Measurements from ENCODE around the gene GDPGP1.
"Not testable (repeated sequence)": the region's sequence is repeated elsewhere in the genome, so short reads cannot be mapped to it uniquely, and the experiment has no call there.

The GDPGP1 gene

DNA sequence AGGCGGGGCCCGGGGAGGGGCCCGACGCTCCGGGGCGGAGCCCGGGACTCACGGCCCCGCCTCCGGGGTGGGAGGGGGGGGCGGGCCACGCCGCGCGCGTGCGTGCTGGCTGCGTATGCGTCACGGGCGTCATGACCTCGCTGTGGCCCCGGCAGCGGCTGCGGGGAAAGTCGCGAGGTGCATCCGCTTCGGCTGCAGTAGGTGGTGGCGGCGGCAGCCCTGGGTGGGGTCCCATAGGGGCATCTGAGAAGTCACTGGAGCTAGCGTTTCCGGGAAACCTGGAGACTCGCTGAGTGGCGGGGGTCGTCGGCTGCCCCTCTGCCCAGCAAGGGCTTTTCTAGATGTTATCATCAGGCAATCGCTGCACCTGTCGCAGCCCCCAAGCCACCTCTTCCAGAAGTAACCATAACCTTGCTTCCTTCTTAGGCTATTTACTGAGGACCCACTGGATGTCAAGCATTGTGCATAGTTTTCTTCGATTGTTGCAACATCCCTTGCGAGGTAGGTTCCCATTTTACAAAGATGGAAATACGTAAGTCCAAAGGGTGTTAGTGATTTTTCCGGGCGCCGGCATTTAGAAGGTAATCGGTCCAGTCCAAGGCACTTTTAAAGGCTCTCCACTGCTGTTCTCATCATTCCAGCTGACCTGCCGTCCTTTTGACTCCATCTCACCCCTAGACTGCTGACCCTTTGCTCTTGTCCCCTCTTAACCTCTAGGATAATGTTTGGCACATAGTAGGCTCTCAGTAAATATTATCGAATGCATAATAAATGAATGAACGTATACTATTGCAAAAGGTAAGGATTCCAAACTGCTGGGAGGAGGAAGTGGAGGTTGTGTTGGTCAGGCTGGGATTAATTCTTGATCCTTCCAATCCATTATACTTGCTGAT is at the start of gene GDPGP1:
TSS of gene GDPGP1 (plus strand) at position 114 of the 893 bp plus-strand sequence. CDS start 6,700 bp downstream, outside the sequence.
- no peaks in the 10 kb centered on the region for H3K27me3 Mint-ChIP-seq
- H3K36me3 Mint-ChIP-seq, result peaks cover 17% of the 10 kb centered on the region
- no peaks in the 10 kb centered on the region for H3K9me3 Mint-ChIP-seq
- H3K4me1 Mint-ChIP-seq, result peaks cover 52% of the 10 kb centered on the region
- H3K27ac Mint-ChIP-seq, result peak within 1 kb of the TSS; percentile 95
- H3K4me3 Mint-ChIP-seq, result peak within 1 kb of the TSS; percentile 99

- no peaks in the 10 kb centered on the region for H3K9me3 Mint-ChIP-seq
- peaks cover 12% of the 10 kb centered on the region for H3K4me1 Mint-ChIP-seq
- no peaks in the 10 kb centered on the region for H3K36me3 Mint-ChIP-seq
- no peak overlapping the region for H3K27ac Mint-ChIP-seq
- H3K27me3 Mint-ChIP-seq, result no peaks in the 10 kb centered on the region
- peak overlapping the region; percentile 83 for H3K4me3 Mint-ChIP-seq
These were observed 49.0 kb upstream of the GDPGP1 start for GRCh38 chr15:90184786-90185704.

- Mint-ChIP-seq H3K27me3 (no peaks in the 10 kb centered on the region), H3K27ac (no peak overlapping the region), H3K4me1 (peaks cover 22% of the 10 kb centered on the region), H3K9me3 (no peaks in the 10 kb centered on the region), H3K4me3 (no peak overlapping the region), H3K36me3 (no peaks in the 10 kb centered on the region)
These were observed 46.6 kb upstream of the GDPGP1 start for GRCh38 chr15:90187257-90187868.

DNA sequence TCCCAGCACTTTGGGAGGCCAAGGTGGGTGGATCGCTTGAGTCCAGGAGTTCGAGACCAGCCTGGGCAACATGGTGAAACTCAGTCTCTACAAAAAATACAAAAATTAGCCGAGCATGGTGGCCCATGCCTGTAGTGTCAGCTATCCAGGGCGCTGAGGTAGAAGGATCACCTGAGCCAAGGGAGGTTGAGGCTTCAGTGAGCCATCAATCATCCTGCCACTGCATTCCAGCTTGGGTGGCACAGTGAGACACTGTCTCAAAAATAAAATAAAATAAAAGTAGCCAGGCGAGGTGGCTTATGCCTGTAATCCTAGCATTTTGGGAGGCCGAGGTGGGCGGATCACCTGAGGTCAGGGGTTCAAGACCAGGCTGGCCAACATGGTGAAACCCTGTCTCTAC is 45.9 kb upstream of the GDPGP1 start:
- H3K27me3 Mint-ChIP-seq, H3K27ac Mint-ChIP-seq, H3K4me3 Mint-ChIP-seq, H3K36me3 Mint-ChIP-seq, H3K9me3 Mint-ChIP-seq: not testable (repeated sequence)
- peaks cover 28% of the 10 kb centered on the region for H3K4me1 Mint-ChIP-seq

- Mint-ChIP-seq H3K4me1 (peaks cover 31% of the 10 kb centered on the region), H3K36me3 (no peaks in the 10 kb centered on the region), H3K9me3 (no peaks in the 10 kb centered on the region), H3K27me3 (no peaks in the 10 kb centered on the region), H3K27ac (no peak overlapping the region), H3K4me3 (no peak overlapping the region)
These were observed 44.9 kb upstream of the GDPGP1 start for GRCh38 chr15:90188914-90189748.

- no peak overlapping the region for H3K27ac Mint-ChIP-seq
These were observed 44.1 kb upstream of the GDPGP1 start for GRCh38 chr15:90189781-90190467.

GRCh38 chr15:90190606-90191343 is 43.2 kb upstream of the GDPGP1 start:
- Mint-ChIP-seq H3K36me3 (no peaks in the 10 kb centered on the region), H3K27me3 (no peaks in the 10 kb centered on the region), H3K9me3 (no peaks in the 10 kb centered on the region), H3K4me1 (peaks cover 29% of the 10 kb centered on the region), H3K27ac (no peak overlapping the region), H3K4me3 (no peak overlapping the region)

More at GRCh38 chr15:90189781-90190467, 44.1 kb upstream of the GDPGP1 start:
- Mint-ChIP-seq H3K4me3 (no peak overlapping the region), H3K36me3 (no peaks in the 10 kb centered on the region), H3K4me1 (peaks cover 33% of the 10 kb centered on the region), H3K27me3 (no peaks in the 10 kb centered on the region), H3K9me3 (no peaks in the 10 kb centered on the region)

DNA sequence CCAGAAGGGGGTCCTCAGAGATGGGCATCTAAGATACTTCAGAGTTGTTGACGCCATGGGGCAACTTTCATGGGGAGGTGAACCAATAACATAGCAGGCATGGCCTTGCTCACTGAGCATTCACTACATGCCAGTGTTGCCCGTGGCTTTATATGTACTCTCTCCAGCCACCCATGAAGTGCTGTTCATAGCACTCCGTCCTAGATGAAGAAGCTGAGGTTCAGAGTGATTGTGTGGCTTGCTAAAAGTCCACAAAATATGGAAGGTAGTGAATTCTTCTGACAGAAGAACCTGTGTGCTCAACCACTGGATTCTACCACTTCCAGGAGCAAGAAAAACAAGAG is 42.7 kb upstream of the GDPGP1 start:
- H3K27me3 Mint-ChIP-seq, result no peaks in the 10 kb centered on the region
- peaks cover 29% of the 10 kb centered on the region for H3K4me1 Mint-ChIP-seq
- H3K36me3 Mint-ChIP-seq, result no peaks in the 10 kb centered on the region
- H3K4me3 Mint-ChIP-seq, result no peak overlapping the region
- no peak overlapping the region for H3K27ac Mint-ChIP-seq
- H3K9me3 Mint-ChIP-seq, result no peaks in the 10 kb centered on the region

DNA sequence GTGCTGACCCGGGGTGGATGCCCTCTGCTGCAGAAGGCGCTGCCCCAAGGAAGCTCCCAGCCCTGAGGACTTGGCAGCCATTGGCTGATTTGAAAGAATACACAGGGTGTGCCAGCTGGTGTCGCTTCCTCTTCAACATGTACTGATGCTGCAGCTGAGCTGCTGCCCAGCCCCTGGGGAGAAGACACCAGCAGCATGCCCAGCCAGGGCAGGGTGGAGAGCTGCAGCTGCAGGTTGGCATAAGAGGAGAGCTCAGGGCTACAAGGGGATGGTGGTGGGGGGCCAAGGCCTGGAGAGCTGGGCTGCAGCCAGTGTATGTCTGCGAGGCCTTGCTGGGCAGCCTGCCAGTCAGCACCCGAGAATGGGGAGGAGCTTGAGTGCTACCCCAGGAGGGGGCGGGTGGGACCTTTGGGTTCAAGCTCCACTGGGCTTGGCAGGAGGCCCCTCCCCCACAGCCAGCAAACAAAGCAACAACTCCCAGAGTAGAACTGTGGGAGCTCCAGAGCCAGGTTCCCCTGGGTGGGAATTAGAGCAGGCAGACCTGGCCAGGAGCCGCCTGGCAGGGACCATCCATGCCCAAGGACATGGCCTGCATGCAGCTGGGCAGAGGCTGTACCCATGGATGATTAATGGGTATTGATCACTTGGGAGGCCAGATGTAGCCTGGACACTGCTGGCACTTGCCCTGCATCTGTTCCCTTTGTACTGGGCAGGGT is 42.1 kb upstream of the GDPGP1 start:
- peaks cover 29% of the 10 kb centered on the region for H3K4me1 Mint-ChIP-seq
- H3K4me3 Mint-ChIP-seq, result peak overlapping the region; percentile 62
- H3K9me3 Mint-ChIP-seq, result no peaks in the 10 kb centered on the region
- no peaks in the 10 kb centered on the region for H3K36me3 Mint-ChIP-seq
- H3K27me3 Mint-ChIP-seq, result no peaks in the 10 kb centered on the region
- H3K27ac Mint-ChIP-seq, result no peak overlapping the region

- peaks cover 29% of the 10 kb centered on the region for H3K4me1 Mint-ChIP-seq
- H3K27me3 Mint-ChIP-seq, result no peaks in the 10 kb centered on the region
- no peaks in the 10 kb centered on the region for H3K9me3 Mint-ChIP-seq
- H3K27ac Mint-ChIP-seq, result peak overlapping the region; percentile 80
- peak overlapping the region; percentile 31 for H3K4me3 Mint-ChIP-seq
- no peaks in the 10 kb centered on the region for H3K36me3 Mint-ChIP-seq
These were observed 40.8 kb upstream of the GDPGP1 start for GRCh38 chr15:90192961-90193786.

DNA sequence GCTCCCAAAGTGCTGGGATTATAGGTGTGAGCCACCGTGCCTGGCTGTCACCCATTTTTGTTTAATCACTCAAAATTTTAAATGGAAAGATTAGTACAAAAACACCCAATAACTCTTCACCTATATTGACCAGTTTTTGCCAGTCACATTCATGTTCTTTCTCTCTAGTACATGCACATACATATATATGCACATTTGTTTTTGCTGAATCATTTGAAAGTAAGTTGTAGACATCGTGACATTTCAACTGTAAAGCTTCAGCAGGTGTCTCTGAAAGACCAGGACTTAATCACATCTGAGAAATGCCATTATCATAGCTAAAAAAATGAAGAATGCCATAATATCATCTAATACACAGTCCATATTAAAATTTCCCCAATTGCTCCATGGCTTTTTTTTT is 39.4 kb upstream of the GDPGP1 start:
- H3K27me3 Mint-ChIP-seq, result no peaks in the 10 kb centered on the region
- no peak overlapping the region for H3K4me3 Mint-ChIP-seq
- peaks cover 29% of the 10 kb centered on the region for H3K4me1 Mint-ChIP-seq
- no peaks in the 10 kb centered on the region for H3K36me3 Mint-ChIP-seq
- no peaks in the 10 kb centered on the region for H3K9me3 Mint-ChIP-seq
- no peak overlapping the region for H3K27ac Mint-ChIP-seq

DNA sequence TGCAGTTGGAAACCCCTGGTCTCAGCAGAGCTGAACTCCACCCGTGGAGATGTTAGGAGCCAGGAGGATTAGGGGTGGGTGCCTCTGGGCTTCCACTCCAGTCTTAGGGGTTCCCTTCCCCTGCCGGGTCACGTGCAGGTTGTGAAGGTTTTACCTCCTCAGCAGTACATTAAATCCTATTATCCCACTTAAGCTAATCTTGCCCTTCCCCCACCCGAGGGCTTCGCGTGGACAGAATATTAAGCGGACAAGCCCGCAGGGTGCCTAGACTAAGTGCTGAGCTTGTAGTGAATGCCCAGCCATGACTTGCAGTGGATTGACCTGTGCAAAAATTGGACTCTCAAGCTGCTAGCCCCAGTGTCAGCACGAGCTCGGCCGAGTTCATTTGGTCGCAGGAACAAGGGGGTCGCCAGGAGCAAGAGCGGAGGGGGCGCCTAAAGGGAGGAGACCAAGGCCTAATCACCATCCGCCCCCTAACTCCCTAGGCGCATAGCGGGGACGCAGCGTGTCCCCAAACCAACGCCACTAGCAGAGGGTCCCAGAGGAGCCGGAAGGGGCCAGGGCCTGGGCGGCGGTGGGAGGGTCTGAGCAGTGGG is 33.4 kb upstream of the GDPGP1 start:
- no peaks in the 10 kb centered on the region for H3K36me3 Mint-ChIP-seq
- peak overlapping the region; percentile 88 for H3K4me3 Mint-ChIP-seq
- peaks cover 21% of the 10 kb centered on the region for H3K4me1 Mint-ChIP-seq
- peak overlapping the region; percentile 84 for H3K27ac Mint-ChIP-seq
- no peaks in the 10 kb centered on the region for H3K27me3 Mint-ChIP-seq
- no peaks in the 10 kb centered on the region for H3K9me3 Mint-ChIP-seq
